Measurements from ENCODE around the gene PRUNE2.

- no peak for TF ChIP-seq CTCF (IDR thresholded peaks at IDR 0.05)
- no peak for TF ChIP-seq POLR2A (IDR thresholded peaks at IDR 0.05)
Measured at GRCh38 chr9:76610011-76610352, 295.9 kb downstream of the PRUNE2 start.

Measured in heart left ventricle (tissue), 13 donors.